Suprapubic skin (tissue), 4 donors: ENCODE results near the gene FGF7. TPM values are rescaled to one million over a fixed set of nuclear protein-coding genes. Genes with fewer than 3 reads are reported as not detected.
"Not testable (repeated sequence)": the region's sequence is repeated elsewhere in the genome, so short reads cannot be mapped to it uniquely, and the experiment has no call there.

Source experiments
- DNase-seq, 2 donors: peaks; one replicate each; pipeline ENCODE4 v3.0.0-alpha.2; 2019; ENCODE audit warnings: low spot score in 2 of 2
- H3K27ac ChIP-seq: fragments of 200-600 bp; sonication (generic); one replicate; pipeline ENCODE4 v1.5.1; 2019
- H3K27me3 ChIP-seq: fragments of 200-600 bp; sonication (generic); one replicate; pipeline ENCODE4 v1.5.1; 2019
- H3K36me3 ChIP-seq: fragments of 200-600 bp; sonication (generic); one replicate; pipeline ENCODE4 v1.5.1; 2019
- H3K4me1 ChIP-seq: fragments of 200-600 bp; sonication (generic); one replicate; pipeline ENCODE4 v1.5.1; 2019
- H3K4me3 ChIP-seq: fragments of 200-600 bp; sonication (generic); one replicate; pipeline ENCODE4 v1.5.1; 2019; ENCODE audit warnings: mild to moderate bottlenecking
- H3K9me3 ChIP-seq: fragments of 200-600 bp; sonication (generic); one replicate; pipeline ENCODE4 v1.5.1; 2019
- EP300 ChIP-seq: sonication (generic); formaldehyde crosslinking; IDR thresholded peaks from one replicate; pipeline ENCODE4 v1.6.1; 2017; ENCODE audit warnings: antibody characterized with exemption
- POLR2A ChIP-seq, 2 donors: fragments of 450-650 bp; IDR thresholded peaks; one replicate each; pipeline ENCODE4 v1.6.1; 2017; ENCODE audit warnings: antibody characterized with exemption in 2 of 2, mild to moderate bottlenecking in 2 of 2, moderate library complexity in 2 of 2
- POLR2AphosphoS5 ChIP-seq, 3 donors: sonication (generic); formaldehyde crosslinking; IDR thresholded peaks; one replicate each; pipeline ENCODE4 v1.6.1; 2017; ENCODE audit warnings: antibody characterized with exemption in 3 of 3
- WGBS: methylation state at CpG from one replicate; pipeline ENCODE4 v1.1.5; 2018; 5-methylcytosine and 5-hydroxymethylcytosine counted together
- total RNA-seq, 4 donors: library from RNA; depleted of rRNA; stranded (reverse); fragments of >200 nt; gene quantifications; one replicate each; pipeline ENCODE4 v1.1.0, GENCODE V29; 2016
- TF ChIP-seq, protein P1 (sequence below), 2 donors: fragments of 200-600 bp in 1 of 2; fragments of 450-650 bp in 1 of 2; sonication (generic) in 1 of 2; IDR thresholded peaks; one replicate each; pipeline ENCODE4 v1.5.1; 2016 to 2019; ENCODE audit warnings: antibody characterized with exemption in 2 of 2, mild to moderate bottlenecking in 1 of 2, moderate library complexity in 1 of 2

FGF7 gene
- total RNA-seq, 4 donors from 2014 or later, result 5.5 to 24.1 (median 12.6) TPM

DNA sequence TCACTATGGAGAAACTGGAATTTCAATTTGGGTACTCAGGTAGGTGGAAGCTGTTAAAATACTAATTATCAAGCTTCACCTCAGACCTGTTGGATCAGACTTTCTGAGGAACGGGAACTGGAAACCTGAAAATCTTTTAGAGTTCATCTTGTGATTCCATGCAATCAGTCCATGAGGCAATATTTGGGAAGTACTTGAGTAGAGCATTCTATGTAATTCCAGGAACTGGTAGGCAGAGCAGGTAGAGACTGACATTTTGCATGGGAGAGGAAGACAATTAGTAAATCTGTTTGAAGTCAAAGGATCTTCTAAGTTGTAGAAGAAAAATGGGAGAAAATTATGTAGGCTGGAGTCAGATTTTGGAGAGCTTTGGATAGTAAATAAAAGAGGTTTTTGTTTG lies 43.1 kb downstream of the FGF7 start:
- Histone ChIP-seq H3K27ac (no peak overlapping the region), H3K9me3 (no peaks in the 10 kb centered on the region), H3K27me3 (no peaks in the 10 kb centered on the region), H3K4me3 (no peak overlapping the region), H3K36me3 (no peaks in the 10 kb centered on the region), H3K4me1 (peaks cover 6% of the 10 kb centered on the region)
- TF ChIP-seq POLR2A (IDR thresholded peaks at IDR 0.05) (no peak), POLR2AphosphoS5 (IDR thresholded peaks at IDR 0.05) (no peak), EP300 (no peak)
- TF ChIP-seq, protein P1, sequence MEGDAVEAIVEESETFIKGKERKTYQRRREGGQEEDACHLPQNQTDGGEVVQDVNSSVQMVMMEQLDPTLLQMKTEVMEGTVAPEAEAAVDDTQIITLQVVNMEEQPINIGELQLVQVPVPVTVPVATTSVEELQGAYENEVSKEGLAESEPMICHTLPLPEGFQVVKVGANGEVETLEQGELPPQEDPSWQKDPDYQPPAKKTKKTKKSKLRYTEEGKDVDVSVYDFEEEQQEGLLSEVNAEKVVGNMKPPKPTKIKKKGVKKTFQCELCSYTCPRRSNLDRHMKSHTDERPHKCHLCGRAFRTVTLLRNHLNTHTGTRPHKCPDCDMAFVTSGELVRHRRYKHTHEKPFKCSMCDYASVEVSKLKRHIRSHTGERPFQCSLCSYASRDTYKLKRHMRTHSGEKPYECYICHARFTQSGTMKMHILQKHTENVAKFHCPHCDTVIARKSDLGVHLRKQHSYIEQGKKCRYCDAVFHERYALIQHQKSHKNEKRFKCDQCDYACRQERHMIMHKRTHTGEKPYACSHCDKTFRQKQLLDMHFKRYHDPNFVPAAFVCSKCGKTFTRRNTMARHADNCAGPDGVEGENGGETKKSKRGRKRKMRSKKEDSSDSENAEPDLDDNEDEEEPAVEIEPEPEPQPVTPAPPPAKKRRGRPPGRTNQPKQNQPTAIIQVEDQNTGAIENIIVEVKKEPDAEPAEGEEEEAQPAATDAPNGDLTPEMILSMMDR (IDR thresholded peaks at IDR 0.05), result no peak
- 93% methylated on average over 1 of the region's 1 CpG for WGBS
- no peak for DNase-seq

DNA sequence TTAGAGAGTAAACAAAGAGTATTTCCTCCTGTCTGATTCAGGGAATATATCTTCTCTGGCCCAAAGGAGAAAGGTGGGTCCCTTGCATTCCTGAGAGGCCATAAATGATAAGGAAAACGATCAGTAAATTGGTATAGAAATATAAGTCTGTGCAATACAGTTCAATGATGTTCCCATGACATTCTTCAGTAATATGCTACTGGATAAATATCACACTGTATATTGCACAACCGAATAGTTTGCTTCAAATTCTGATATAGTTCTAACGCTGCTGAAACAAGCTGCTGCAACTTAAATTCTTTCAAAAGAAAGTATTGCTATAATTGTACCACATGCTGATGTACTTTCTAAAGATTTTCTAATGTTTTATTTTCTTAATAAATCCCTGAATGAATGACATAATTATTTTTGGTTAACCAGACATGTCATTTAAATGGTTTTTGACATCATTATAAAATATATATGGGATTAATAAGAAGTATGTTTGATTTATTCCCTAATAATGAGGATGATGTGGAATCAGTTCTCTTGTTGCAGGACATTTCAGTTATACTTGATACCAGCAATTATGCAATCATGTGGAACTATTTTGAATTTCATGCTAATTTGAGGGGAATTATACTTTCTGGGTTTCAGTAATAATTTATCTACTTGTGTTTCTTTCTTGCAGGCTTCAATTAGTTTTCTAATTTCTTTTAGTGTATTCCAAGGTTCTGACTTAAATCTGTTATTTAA lies 44.9 kb downstream of the FGF7 start:
- no peak for DNase-seq
- no peaks in the 10 kb centered on the region for H3K36me3 ChIP-seq
- WGBS, result 50% methylated on average over 3 of the region's 3 CpGs
- H3K4me3 ChIP-seq, result peak overlapping the region; percentile 14
- TF ChIP-seq POLR2AphosphoS5 (IDR thresholded peaks at IDR 0.05) (no peak), EP300 (no peak), POLR2A (IDR thresholded peaks at IDR 0.05) (no peak)
- TF ChIP-seq, protein P1 (IDR thresholded peaks at IDR 0.05), result no peak
- no peaks in the 10 kb centered on the region for H3K9me3 ChIP-seq
- H3K4me1 ChIP-seq, result no peaks in the 10 kb centered on the region
- H3K27me3 ChIP-seq, result no peaks in the 10 kb centered on the region
- peak overlapping the region; percentile 15 for H3K27ac ChIP-seq

DNA sequence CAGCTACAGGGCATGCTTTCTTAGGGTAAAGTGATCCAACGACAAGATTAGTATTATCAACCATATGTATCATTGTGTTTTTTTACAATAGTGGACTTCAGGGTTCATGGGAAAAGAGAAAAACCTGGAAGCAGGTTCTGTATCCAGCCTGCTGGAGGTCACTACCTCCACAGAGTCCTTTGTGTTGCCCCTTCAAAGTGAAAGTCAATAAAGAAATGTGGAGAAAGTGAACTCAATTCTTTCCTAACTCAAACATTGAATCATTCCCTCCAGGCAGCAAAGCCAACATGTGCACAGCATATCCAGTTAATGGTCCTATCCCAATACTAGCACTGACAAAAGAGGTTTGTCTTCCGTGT lies 45.4 kb downstream of the FGF7 start:
- Histone ChIP-seq H3K36me3 (no peaks in the 10 kb centered on the region), H3K27ac (peak overlapping the region; percentile 15), H3K4me1 (no peaks in the 10 kb centered on the region), H3K9me3 (no peaks in the 10 kb centered on the region), H3K27me3 (no peaks in the 10 kb centered on the region), H3K4me3 (peak overlapping the region; percentile 14)
- DNase-seq, result no peak
- WGBS, result 52% methylated on average over 2 of the region's 2 CpGs
- TF ChIP-seq EP300 (no peak), POLR2A (IDR thresholded peaks at IDR 0.05) (no peak), POLR2AphosphoS5 (IDR thresholded peaks at IDR 0.05) (no peak)
- TF ChIP-seq, protein P1 (IDR thresholded peaks at IDR 0.05), result no peak

DNA sequence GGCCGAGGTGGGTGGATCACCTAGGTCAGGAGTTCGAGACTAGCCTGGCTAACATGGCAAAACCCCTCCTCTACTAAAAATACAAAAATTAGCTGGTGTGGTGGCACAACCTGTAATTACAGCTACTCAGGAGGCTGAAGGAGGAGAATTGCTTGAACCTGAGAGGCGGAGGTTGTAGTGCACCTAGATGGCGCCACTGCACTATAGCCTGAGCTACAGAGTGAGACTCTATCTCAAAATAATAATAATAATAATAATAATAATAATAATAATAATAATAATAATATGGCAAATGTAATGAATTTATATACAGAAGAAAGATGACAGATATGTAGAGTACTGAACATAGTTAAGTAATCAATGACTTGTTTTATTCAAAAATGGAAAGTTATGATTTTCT lies 48.2 kb downstream of the FGF7 start:
- not testable (repeated sequence) for H3K27me3 ChIP-seq, H3K9me3 ChIP-seq, H3K27ac ChIP-seq, DNase-seq, H3K36me3 ChIP-seq, H3K4me1 ChIP-seq, H3K4me3 ChIP-seq
- 87% methylated on average over 4 of the region's 4 CpGs for WGBS

DNA sequence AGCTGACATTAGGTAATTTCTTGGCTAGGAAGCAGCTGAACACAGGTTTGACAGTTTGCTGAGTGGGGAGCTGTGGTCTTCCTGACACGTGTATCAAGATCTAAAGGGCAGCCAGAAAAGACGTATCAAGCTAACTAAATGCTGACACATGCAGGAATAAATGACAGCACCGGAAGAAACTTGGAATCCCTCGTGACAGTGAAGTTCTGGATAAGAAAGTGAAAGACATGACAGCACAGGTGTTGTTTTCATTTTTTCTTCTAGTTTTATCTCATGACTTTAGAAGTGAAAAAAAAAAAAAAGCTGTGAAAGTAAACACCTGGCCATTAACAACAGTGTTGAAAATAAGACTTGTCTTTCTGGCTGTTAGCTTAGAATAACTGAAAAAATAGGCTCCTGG lies 48.7 kb downstream of the FGF7 start:
- TF ChIP-seq, protein P1 (IDR thresholded peaks at IDR 0.05), result no peak
- no peak for TF ChIP-seq POLR2A (IDR thresholded peaks at IDR 0.05)
- no peak for TF ChIP-seq EP300
- no peak for TF ChIP-seq POLR2AphosphoS5 (IDR thresholded peaks at IDR 0.05)
- no peaks in the 10 kb centered on the region for H3K36me3 ChIP-seq
- no peaks in the 10 kb centered on the region for H3K9me3 ChIP-seq
- WGBS, result 46% methylated on average over 4 of the region's 4 CpGs
- DNase-seq, result no peak
- H3K4me3 ChIP-seq, result no peak overlapping the region
- no peaks in the 10 kb centered on the region for H3K27me3 ChIP-seq
- H3K4me1 ChIP-seq, result no peaks in the 10 kb centered on the region
- no peak overlapping the region for H3K27ac ChIP-seq

DNA sequence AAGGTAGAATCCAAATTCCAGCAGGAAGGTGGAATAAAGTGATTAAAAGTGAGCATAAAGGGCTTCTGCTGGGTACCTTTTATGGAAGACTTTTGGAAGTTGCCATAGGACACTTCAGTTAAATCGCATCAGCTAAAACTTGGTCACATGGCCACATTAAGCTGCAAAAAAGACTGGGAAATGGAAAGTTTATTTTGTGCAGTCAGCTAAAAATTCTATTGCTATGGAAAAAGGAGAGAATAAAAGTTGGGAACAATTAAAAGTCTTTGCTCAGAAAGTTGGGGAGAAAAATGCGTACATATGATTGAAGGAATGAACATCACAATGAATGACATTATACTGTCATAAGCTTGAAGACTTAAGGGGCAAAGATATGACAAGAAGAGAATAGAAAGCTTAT lies 49.3 kb downstream of the FGF7 start:
- no peaks in the 10 kb centered on the region for H3K4me1 ChIP-seq
- H3K27ac ChIP-seq, result no peak overlapping the region
- WGBS, result 83% methylated on average over 2 of the region's 2 CpGs
- H3K9me3 ChIP-seq, result no peaks in the 10 kb centered on the region
- no peak overlapping the region for H3K4me3 ChIP-seq
- H3K36me3 ChIP-seq, result no peaks in the 10 kb centered on the region
- TF ChIP-seq POLR2A (IDR thresholded peaks at IDR 0.05), result no peak
- TF ChIP-seq, protein P1 (IDR thresholded peaks at IDR 0.05), result no peak
- no peak for TF ChIP-seq POLR2AphosphoS5 (IDR thresholded peaks at IDR 0.05)
- no peaks in the 10 kb centered on the region for H3K27me3 ChIP-seq
- DNase-seq, result no peak
